Endothelial cell of umbilical vein (primary cell): ENCODE data around the gene CACNA1S. TPM values are rescaled to one million over a fixed set of nuclear protein-coding genes. Genes with fewer than 3 reads are reported as not detected.

Experiments
- BruUV-seq: library from RNA; stranded (reverse); fragments of 400-500 nt; replicated peaks from 2 replicates; lab custom pipeline; 2021; lab: Mats Ljungman, UMichigan
- CTCF ChIA-PET: fragments of 300-600, 350-600 bp; sonication (Branson Sonifier 250); formaldehyde crosslinking; loops from one replicate; lab custom pipeline; 2021; ENCODE audit warnings: antibody characterized with exemption, inconsistent platforms; lab: Charles Lee
- POLR2A ChIA-PET: fragments of 300-600, 350-600 bp; sonication (Branson Sonifier 250); formaldehyde crosslinking; loops from one replicate; lab custom pipeline; 2021; ENCODE audit warnings: antibody characterized with exemption, inconsistent platforms; lab: Charles Lee
- DNase-seq: peaks from one replicate; pipeline ENCODE4 v3.0.0-alpha.2; 2011; ENCODE audit warnings: low read depth, low spot score
- FAIRE-seq: peaks from 2 replicates; lab custom pipeline; 2011; peaks lifted over from hg19 to GRCh38; lab: Jason Lieb, UNC
- H2AFZ ChIP-seq: 2 replicates; pipeline ENCODE4 v1.6.0; 2012; ENCODE audit warnings: low read depth, low read length, control low read depth, inconsistent platforms
- H3K27ac ChIP-seq: 2 replicates; pipeline ENCODE4 v1.5.1; 2011; ENCODE audit warnings: low read depth, mild to moderate bottlenecking, control low read depth, low read length, moderate library complexity; ENCODE audit not compliant: insufficient read depth
- H3K27me3 ChIP-seq, 2 experiments: 2 replicates each; pipeline versions ENCODE4 v1.6.0 to v1.6.1; 2011; ENCODE audit warnings: low read length in 2 of 2, mixed read lengths in 1 of 2; ENCODE audit not compliant: control insufficient read depth in 2 of 2, insufficient read depth in 2 of 2
- H3K36me3 ChIP-seq, 2 experiments: 2 replicates in 1 of 2; 3 replicates in 1 of 2; pipeline ENCODE4 v1.5.1; 2011; ENCODE audit warnings: low read length in 2 of 2, mild to moderate bottlenecking in 1 of 2, moderate library complexity in 1 of 2; ENCODE audit not compliant: control insufficient read depth in 2 of 2, insufficient read depth in 2 of 2; ENCODE audit errors: extremely low read depth in 1 of 2
- H3K4me1 ChIP-seq: 3 replicates; pipeline ENCODE4 v1.5.1; 2011; ENCODE audit warnings: mild to moderate bottlenecking, low read length; ENCODE audit not compliant: control insufficient read depth, insufficient read depth; ENCODE audit errors: extremely low read depth
- H3K4me2 ChIP-seq: 2 replicates; pipeline ENCODE4 v1.6.1; 2011; ENCODE audit warnings: low read length, control low read depth, mixed read lengths; ENCODE audit not compliant: insufficient read depth
- H3K4me3 ChIP-seq, 3 experiments: fragments of 200-600 bp in 1 of 3; sonication (generic), shearing (Covaris generic) in 1 of 3; replicated peaks in 1 of 3; 2 replicates each; pipeline ENCODE4 v1.5.1; 2011 to 2016; ENCODE audit warnings: control low read depth in 3 of 3, low read length in 3 of 3, mild to moderate bottlenecking in 2 of 3, inconsistent platforms in 1 of 3, low read depth in 1 of 3, moderate library complexity in 1 of 3; ENCODE audit not compliant: insufficient read depth in 1 of 3
- H3K79me2 ChIP-seq: 2 replicates; pipeline ENCODE4 v1.6.0; 2012; ENCODE audit warnings: low read length, inconsistent platforms; ENCODE audit not compliant: control insufficient read depth, insufficient read depth
- H3K9ac ChIP-seq: replicated peaks from 2 replicates; pipeline ENCODE3; 2011; ENCODE audit warnings: low read length, control low read depth; ENCODE audit not compliant: insufficient read depth; ENCODE audit errors: extremely low read depth
- H3K9me1 ChIP-seq: replicated peaks from 3 replicates; pipeline ENCODE4 v1.6.0; 2011; ENCODE audit warnings: mild to moderate bottlenecking, low read length; ENCODE audit not compliant: control insufficient read depth, insufficient read depth; ENCODE audit errors: extremely low read depth
- H3K9me3 ChIP-seq: replicated peaks from 2 replicates; pipeline ENCODE4 v1.5.1; 2012; ENCODE audit warnings: low read length, inconsistent platforms; ENCODE audit not compliant: control insufficient read depth, insufficient read depth
- H4K20me1 ChIP-seq: replicated peaks from 2 replicates; pipeline ENCODE3; 2011; ENCODE audit warnings: mild to moderate bottlenecking, low read length; ENCODE audit not compliant: control insufficient read depth, insufficient read depth; ENCODE audit errors: extremely low read depth
- EZH2 ChIP-seq: IDR thresholded peaks from 2 replicates; pipeline ENCODE4 v1.6.1; 2012; ENCODE audit warnings: borderline replicate concordance, low read depth, mild to moderate bottlenecking, moderate library complexity, low read length, inconsistent platforms; ENCODE audit not compliant: severe bottlenecking
- FOS ChIP-seq: IDR thresholded peaks from 2 replicates; pipeline ENCODE4 v1.6.1; 2011; ENCODE audit warnings: mild to moderate bottlenecking, low read length, moderate library complexity, borderline replicate concordance; ENCODE audit not compliant: insufficient read depth
- GATA2 ChIP-seq: IDR thresholded peaks from 2 replicates; pipeline ENCODE4 v1.7.0; 2011; ENCODE audit warnings: low read depth, mild to moderate bottlenecking, moderate library complexity, mixed read lengths, low read length; ENCODE audit not compliant: insufficient read length, insufficient read depth
- JUN ChIP-seq: IDR thresholded peaks from 2 replicates; pipeline ENCODE4 v1.6.1; 2011; ENCODE audit warnings: borderline replicate concordance, low read depth; ENCODE audit not compliant: insufficient read length, insufficient read depth
- MYC ChIP-seq: IDR thresholded peaks from one replicate; pipeline ENCODE4 v1.6.1; 2011; ENCODE audit warnings: mild to moderate bottlenecking, low read depth, low read length
- POLR2A ChIP-seq: IDR thresholded peaks from 2 replicates; pipeline ENCODE4 v1.6.1; 2012; ENCODE audit warnings: low read depth, mild to moderate bottlenecking, control low read depth, low read length
- POLR2AphosphoS5 ChIP-seq: IDR thresholded peaks from 2 replicates; pipeline ENCODE4 v1.6.1; 2012; ENCODE audit warnings: low read depth, mild to moderate bottlenecking, control low read depth, low read length, moderate library complexity; ENCODE audit not compliant: insufficient read depth
- dilution Hi-C: fragments of 300-500 bp; cut with MboI; formaldehyde crosslinking; loops from one replicate; pipeline ENCODE4 v1.15.0; 2019; ENCODE audit warnings: low sequenced_read_pairs; ENCODE audit not compliant: extremely low pct_ligation_motif_present
- intact Hi-C: fragments of 100-400 bp; cut with micrococcal nuclease; formaldehyde crosslinking; loops from one replicate; pipeline ENCODE4 v1.10.0; 2022
- polyA plus RNA-seq, 4 experiments: library from polyadenylated mRNA; depleted of rRNA in 3 of 4; stranded (reverse) in 3 of 4; unstranded in 1 of 4; fragments of >200 nt; gene quantifications; 2 replicates each; pipeline versions ENCODE4 v1.2.1 to v1.2.3, GENCODE V29; 2011 to 2012; ENCODE audit warnings: missing spikeins in 1 of 4
- total RNA-seq: library from RNA; stranded (reverse); gene quantifications from 2 replicates; pipeline ENCODE4 v1.2.3, GENCODE V29; 2021
- TF ChIP-seq, protein P1 (sequence below): IDR thresholded peaks from 2 replicates; pipeline ENCODE4 v1.6.1; 2011; ENCODE audit not compliant: insufficient read depth, insufficient read length
- TF ChIP-seq, protein P2 (sequence below), 2 donors: IDR thresholded peaks; 1 replicate in 1 of 2; 2 replicates in 1 of 2; pipeline ENCODE4 v1.5.1; 2011; ENCODE audit warnings: low read length in 2 of 2, mild to moderate bottlenecking in 2 of 2, moderate library complexity in 2 of 2, control low read depth in 1 of 2, inconsistent platforms in 1 of 2, low read depth in 1 of 2; ENCODE audit not compliant: insufficient read depth in 1 of 2; ENCODE audit errors: extremely low read depth in 1 of 2

Gene CACNA1S
- total and polyA plus RNA-seq, 2 donors (not counting 3 experiments of a cell fraction or from before 2014, with no cell fraction given), result not detected

- H3K27me3 ChIP-seq, result peaks cover 0 to 4% of the 10 kb centered on the region in 2 experiments
- H3K9me3 ChIP-seq, result no peaks in the 10 kb centered on the region
- BruUV-seq, result no TSS peak
- no peaks in the 10 kb centered on the region for H3K9me1 ChIP-seq
- TF ChIP-seq JUN (no peak), MYC (no peak), GATA2 (no peak), EZH2 (no peak), POLR2AphosphoS5 (no peak), FOS (no peak), POLR2A (no peak)
- TF ChIP-seq, protein P1, sequence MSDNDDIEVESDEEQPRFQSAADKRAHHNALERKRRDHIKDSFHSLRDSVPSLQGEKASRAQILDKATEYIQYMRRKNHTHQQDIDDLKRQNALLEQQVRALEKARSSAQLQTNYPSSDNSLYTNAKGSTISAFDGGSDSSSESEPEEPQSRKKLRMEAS, result no peak
- TF ChIP-seq, protein P2, sequence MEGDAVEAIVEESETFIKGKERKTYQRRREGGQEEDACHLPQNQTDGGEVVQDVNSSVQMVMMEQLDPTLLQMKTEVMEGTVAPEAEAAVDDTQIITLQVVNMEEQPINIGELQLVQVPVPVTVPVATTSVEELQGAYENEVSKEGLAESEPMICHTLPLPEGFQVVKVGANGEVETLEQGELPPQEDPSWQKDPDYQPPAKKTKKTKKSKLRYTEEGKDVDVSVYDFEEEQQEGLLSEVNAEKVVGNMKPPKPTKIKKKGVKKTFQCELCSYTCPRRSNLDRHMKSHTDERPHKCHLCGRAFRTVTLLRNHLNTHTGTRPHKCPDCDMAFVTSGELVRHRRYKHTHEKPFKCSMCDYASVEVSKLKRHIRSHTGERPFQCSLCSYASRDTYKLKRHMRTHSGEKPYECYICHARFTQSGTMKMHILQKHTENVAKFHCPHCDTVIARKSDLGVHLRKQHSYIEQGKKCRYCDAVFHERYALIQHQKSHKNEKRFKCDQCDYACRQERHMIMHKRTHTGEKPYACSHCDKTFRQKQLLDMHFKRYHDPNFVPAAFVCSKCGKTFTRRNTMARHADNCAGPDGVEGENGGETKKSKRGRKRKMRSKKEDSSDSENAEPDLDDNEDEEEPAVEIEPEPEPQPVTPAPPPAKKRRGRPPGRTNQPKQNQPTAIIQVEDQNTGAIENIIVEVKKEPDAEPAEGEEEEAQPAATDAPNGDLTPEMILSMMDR (IDR thresholded peaks at IDR 0.05; ENCODE audit: extremely low read depth in 1 of 2, insufficient read depth in 1 of 2, low read depth in 1 of 2, low read length in 2 of 2), result no peak
- DNase-seq (no peak), FAIRE-seq (no peak)
- H3K79me2 ChIP-seq, result no peaks in the 10 kb centered on the region
- H3K36me3 ChIP-seq, result no peaks in the 10 kb centered on the region
- no peaks in the 10 kb centered on the region for H3K4me1 ChIP-seq
- H2AFZ ChIP-seq, result no peak overlapping the region
- dilution Hi-C loops, result no loop called here
- no peaks in the 10 kb centered on the region for H4K20me1 ChIP-seq
- intact Hi-C loops, result no loop called here
- H3K27ac ChIP-seq, result no peak overlapping the region
- no peak overlapping the region for H3K9ac ChIP-seq
- no peak overlapping the region for H3K4me2 ChIP-seq
- ChIA-PET POLR2A (interaction anchor here (0.6 kb wide), 1 partner anchor 61 kb away, joined by 5 read pairs; no protein-coding TSS in a partner anchor), CTCF (interaction anchor here (1.4 kb wide), 2 partner anchors 42 to 52 kb away, joined by 3 to 4 read pairs; no protein-coding TSS in a partner anchor)
- H3K4me3 ChIP-seq, result no peak overlapping the region
These were observed 34.5 kb downstream of the CACNA1S start for GRCh38 chr1:201077736-201078135.
